RWPE1 (cell line): Measurements from ENCODE around the gene PRSS8.

Experiments used
- CTCF ChIA-PET: fragments of 350-600 bp; sonication (Branson Sonifier 250); formaldehyde crosslinking; extraction: SDS; loops from one replicate; lab custom pipeline; 2021; lab: Yijun Ruan, JAX
- POLR2A ChIA-PET: fragments of 400-600 bp; formaldehyde crosslinking; extraction: SDS; loops from one replicate; lab custom pipeline; 2020; ENCODE audit warnings: antibody characterized with exemption; ENCODE audit not compliant: low non-redundant PET; lab: Yijun Ruan, JAX
- DNase-seq: peaks from one replicate; pipeline ENCODE4 v3.0.0; 2012; ENCODE audit warnings: low spot score
- H3K27ac ChIP-seq: fragments of 450-650 bp; 2 replicates; pipeline ENCODE4 v1.5.1; 2017
- TF ChIP-seq, protein P1 (sequence below): fragments of 450-650 bp; conservative IDR thresholded peaks from 2 replicates; pipeline ENCODE4 v1.5.1; 2017; ENCODE audit warnings: low read depth, mild to moderate bottlenecking

Gene PRSS8

DNA sequence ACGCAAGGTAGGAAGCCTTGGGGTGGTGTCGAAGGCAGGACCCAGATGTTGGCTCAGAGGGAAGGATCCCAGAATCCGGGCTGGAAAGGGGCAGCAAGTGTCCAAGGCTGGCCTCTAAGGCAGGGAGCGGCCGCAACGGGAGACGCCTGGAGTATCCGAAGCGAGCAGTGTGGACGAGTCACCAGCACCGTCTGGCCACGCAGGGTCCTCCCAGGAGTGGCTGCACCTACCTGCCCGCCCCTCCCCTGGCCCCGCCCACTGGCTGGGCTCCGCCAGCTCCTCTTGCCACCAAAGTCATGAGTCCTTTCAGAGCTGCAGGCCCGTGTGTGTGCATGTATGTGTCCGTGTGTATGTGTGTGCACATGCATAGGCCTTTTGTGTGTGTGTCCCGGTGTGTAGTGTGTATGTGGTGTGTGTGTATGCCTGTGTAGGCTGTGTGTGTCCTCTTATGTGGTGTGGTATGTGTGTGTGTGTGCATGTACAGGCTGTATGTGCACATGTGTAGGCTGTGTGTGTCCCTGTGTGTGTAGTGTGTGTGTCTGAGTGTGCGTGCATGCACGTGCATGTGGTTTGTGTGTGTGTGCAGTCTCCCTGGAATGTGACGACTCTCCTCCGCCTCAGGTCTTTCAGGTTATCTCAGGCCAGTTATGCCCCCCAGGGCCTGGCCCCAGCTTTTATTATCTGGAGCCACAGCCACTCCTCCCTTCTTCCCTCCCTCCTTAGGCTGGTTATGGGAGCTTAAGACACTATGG is at the start of gene PRSS8:
TSS of gene PRSS8 (minus strand) at position 193 of the 752 bp plus-strand sequence. CDS start 229 bp downstream, outside the sequence.
- peak within 1 kb of the TSS; percentile 98 for H3K27ac ChIP-seq
- TF ChIP-seq, protein P1, sequence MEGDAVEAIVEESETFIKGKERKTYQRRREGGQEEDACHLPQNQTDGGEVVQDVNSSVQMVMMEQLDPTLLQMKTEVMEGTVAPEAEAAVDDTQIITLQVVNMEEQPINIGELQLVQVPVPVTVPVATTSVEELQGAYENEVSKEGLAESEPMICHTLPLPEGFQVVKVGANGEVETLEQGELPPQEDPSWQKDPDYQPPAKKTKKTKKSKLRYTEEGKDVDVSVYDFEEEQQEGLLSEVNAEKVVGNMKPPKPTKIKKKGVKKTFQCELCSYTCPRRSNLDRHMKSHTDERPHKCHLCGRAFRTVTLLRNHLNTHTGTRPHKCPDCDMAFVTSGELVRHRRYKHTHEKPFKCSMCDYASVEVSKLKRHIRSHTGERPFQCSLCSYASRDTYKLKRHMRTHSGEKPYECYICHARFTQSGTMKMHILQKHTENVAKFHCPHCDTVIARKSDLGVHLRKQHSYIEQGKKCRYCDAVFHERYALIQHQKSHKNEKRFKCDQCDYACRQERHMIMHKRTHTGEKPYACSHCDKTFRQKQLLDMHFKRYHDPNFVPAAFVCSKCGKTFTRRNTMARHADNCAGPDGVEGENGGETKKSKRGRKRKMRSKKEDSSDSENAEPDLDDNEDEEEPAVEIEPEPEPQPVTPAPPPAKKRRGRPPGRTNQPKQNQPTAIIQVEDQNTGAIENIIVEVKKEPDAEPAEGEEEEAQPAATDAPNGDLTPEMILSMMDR, result no peak
- DNase-seq, result peak; percentile 59
- ChIA-PET CTCF (interaction anchor here (1.1 to 1.3 kb wide), 3 partner anchors 15 to 151 kb away, joined by 3 to 6 read pairs (median 4); partner anchors contain the start of gene HSD3B7), POLR2A (interaction anchor here (0.6 to 1.1 kb wide), 4 partner anchors 18 to 44 kb away, joined by 3 to 4 read pairs (median 4); partner anchors contain the start of genes FUS and KAT8)

DNA sequence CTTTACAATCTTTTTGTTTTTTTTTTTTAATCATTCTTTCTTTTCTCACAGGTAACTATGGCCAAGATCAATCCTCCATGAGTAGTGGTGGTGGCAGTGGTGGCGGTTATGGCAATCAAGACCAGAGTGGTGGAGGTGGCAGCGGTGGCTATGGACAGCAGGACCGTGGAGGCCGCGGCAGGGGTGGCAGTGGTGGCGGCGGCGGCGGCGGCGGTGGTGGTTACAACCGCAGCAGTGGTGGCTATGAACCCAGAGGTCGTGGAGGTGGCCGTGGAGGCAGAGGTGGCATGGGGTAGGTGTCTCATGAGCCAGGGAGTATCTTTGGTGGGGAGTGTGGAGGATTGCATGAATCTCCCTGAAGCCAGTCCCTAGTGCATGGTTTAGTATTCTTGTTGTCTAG is 49.4 kb upstream of the PRSS8 start:
- TF ChIP-seq, protein P1, result no peak
- H3K27ac ChIP-seq, result peak overlapping the region; percentile 24; the same call in 1 of the 2 replicates
- DNase-seq, result no peak
- CTCF ChIA-PET, result no interaction called here
- POLR2A ChIA-PET, result no interaction called here

DNA sequence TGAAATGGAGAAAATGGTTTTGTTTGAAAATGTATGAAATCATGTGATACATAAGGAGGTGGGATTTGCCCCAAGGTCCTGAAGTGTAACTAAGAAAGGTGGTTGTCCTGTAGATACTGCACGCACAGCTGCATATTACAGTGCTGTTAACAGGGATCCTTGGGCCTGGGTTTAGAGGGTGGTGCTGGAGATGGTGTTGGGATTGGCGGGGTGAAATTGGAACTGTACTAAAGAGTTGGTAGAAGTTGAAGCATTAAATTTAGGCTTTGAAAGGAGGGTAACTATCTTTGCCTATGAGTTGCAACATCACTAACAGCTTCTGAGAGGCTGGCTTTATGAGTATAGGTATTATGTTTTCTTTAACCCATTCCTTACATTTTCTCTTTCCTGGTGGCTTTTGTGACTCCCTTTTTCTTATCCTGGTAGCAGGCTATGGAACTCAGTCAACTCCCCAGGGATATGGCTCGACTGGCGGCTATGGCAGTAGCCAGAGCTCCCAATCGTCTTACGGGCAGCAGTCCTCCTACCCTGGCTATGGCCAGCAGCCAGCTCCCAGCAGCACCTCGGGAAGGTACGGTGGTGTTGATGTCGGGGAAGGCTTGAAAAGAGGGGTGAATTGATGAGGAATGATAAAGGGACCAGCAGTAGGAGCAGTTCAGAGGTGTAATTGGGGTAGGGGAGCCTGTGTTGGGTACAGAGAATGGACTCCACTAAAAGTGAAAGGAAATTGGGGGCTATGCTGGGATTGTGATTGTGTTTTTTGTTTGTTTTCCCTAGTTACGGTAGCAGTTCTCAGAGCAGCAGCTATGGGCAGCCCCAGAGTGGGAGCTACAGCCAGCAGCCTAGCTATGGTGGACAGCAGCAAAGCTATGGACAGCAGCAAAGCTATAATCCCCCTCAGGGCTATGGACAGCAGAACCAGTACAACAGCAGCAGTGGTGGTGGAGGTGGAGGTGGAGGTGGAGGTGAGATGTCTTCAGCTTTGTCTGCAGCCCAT is 48.2 kb upstream of the PRSS8 start:
- CTCF ChIA-PET, result interaction anchor here (0.7 kb wide), 1 partner anchor 33 kb away, joined by 3 read pairs; no protein-coding TSS in a partner anchor
- TF ChIP-seq, protein P1, result no peak
- H3K27ac ChIP-seq, result peak overlapping the region; percentile 24
- no peak for DNase-seq
- POLR2A ChIA-PET, result interaction anchor here (0.5 to 0.6 kb wide), 2 partner anchors 31 to 143 kb away, joined by 4 to 7 read pairs; no protein-coding TSS in a partner anchor

DNA sequence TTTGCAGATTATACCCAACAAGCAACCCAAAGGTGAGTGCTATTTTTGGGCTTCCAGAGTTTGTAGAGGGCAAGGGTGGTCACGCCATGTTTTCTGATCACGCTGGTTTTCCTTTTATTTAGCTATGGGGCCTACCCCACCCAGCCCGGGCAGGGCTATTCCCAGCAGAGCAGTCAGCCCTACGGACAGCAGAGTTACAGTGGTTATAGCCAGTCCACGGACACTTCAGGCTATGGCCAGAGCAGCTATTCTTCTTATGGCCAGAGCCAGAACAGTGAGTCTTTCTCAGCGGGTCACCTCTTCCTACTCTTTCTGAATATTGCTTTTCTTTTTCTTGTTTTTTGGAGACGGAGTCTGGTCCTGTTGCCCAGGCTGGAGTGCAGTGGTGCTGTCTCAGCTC is 46.9 kb upstream of the PRSS8 start:
- peak overlapping the region; percentile 50 for H3K27ac ChIP-seq
- no peak for DNase-seq
- CTCF ChIA-PET, result interaction anchor here (1.1 kb wide), 1 partner anchor 198 kb away, joined by 3 read pairs; the partner anchor contains the start of gene HSD3B7
- POLR2A ChIA-PET, result no interaction called here
- TF ChIP-seq, protein P1, result no peak

DNA sequence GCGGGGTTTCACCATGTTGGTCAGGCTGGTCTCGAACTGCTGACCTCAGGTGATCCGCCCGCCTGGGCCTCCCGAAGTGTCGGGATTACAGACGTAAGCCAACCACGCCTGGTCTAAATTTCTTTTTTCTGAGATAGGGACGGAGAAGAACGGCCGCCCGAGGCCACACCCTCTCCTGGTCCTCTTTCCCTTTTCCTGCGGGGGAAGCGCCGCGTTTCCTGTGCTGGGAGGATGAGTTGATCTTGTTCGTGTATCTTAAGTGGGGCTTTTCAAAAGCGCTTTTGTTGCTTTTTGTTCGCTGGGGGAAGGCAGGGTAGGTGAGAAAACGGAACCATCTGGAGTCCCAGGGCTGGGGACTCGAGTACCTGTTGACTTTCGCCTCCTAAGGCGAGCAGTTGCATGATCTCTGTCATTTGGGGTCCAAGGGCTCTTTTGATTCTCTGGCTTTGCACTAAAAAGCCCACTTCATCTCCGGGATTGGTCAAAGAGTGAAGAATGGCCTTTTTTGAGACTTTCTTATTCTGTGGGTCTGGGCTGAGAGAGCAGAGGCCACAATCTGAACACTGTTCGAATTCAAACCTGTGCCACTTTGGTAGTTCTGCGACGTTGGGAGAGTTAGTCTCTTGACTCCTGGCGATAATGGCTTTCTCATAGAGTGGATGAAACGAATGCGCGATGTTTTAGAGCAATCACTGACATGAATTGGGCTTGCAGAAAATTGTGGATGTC is 45.7 kb upstream of the PRSS8 start:
- TF ChIP-seq, protein P1, result no peak
- H3K27ac ChIP-seq, result peak overlapping the region; percentile 93
- peak; percentile 34 for DNase-seq
- CTCF ChIA-PET, result interaction anchor here (0.6 to 1.0 kb wide), 2 partner anchors 9 to 256 kb away, joined by 3 read pairs; no protein-coding TSS in a partner anchor
- POLR2A ChIA-PET, result no interaction called here
